Left ventricle myocardium inferior (tissue), 1 donor: ENCODE results near the gene ACSS3. TPM values are rescaled to one million over a fixed set of nuclear protein-coding genes. Genes with fewer than 3 reads are reported as not detected.

ENCODE experiments used
- DNase-seq: peaks from one replicate; pipeline ENCODE4 v3.0.0-alpha.2; 2020
- H3K27ac ChIP-seq: fragments of 200-600 bp; replicated peaks from 2 replicates; pipeline ENCODE4 v1.8.0; 2021
- H3K27me3 ChIP-seq: fragments of 200-600 bp; 2 replicates; pipeline ENCODE4 v1.8.0; 2021; ENCODE audit warnings: low read depth
- H3K36me3 ChIP-seq: fragments of 200-600 bp; 2 replicates; pipeline ENCODE4 v1.8.0; 2021
- H3K4me1 ChIP-seq: fragments of 200-600 bp; 2 replicates; pipeline ENCODE4 v1.8.0; 2021
- H3K4me3 ChIP-seq: fragments of 200-600 bp; 2 replicates; pipeline ENCODE4 v1.8.0; 2021; ENCODE audit warnings: mild to moderate bottlenecking, moderate library complexity
- H3K9me3 ChIP-seq: fragments of 200-600 bp; replicated peaks from 2 replicates; pipeline ENCODE4 v1.8.0; 2021
- intact Hi-C: fragments of 100-400 bp; cut with micrococcal nuclease; formaldehyde crosslinking; loops from one replicate; pipeline ENCODE4 v1.11.0; 2022
- total RNA-seq: library from RNA; stranded (reverse); fragmentation: NEBNext Ultra II Directional; extraction: Animal tissue kit (Norgen Biotek cat#: 25700); gene quantifications from one replicate; pipeline ENCODE4 v1.2.1, GENCODE V29; 2021
- TF ChIP-seq, protein P1 (sequence below): fragments of 200-600 bp; IDR thresholded peaks from 2 replicates; pipeline ENCODE4 v1.8.0; 2021; ENCODE audit warnings: antibody characterized with exemption, mild to moderate bottlenecking, borderline replicate concordance
- donor health status: DM: no; HTN: yes; CAD: no; lungs with severe emphysema.

The ACSS3 gene
- total RNA-seq, 1 donor from 2014 or later = 24.5 TPM

DNA sequence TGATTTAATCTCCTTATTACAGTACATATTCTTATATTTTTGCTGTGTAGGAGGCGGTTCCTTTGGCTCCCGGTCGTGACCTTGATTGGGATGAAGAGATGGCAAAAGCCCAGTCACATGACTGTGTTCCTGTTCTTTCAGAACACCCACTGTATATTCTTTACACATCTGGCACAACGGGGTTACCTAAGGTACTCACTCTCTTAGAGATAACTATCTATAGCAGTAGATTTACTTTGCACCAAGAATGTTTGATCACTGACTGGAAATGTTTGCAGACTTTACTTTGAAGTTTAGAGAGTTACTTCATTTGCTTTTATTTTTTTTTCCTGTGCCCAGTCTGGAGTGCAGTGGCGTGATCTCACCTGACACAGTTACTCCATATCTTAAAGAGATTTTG lies 65.2 kb downstream of the ACSS3 start:
- H3K4me3 ChIP-seq = no peak overlapping the region
- H3K9me3 ChIP-seq = no peaks in the 10 kb centered on the region
- intact Hi-C loops = no loop called here
- DNase-seq = no peak
- no peaks in the 10 kb centered on the region for H3K27me3 ChIP-seq
- TF ChIP-seq, protein P1, sequence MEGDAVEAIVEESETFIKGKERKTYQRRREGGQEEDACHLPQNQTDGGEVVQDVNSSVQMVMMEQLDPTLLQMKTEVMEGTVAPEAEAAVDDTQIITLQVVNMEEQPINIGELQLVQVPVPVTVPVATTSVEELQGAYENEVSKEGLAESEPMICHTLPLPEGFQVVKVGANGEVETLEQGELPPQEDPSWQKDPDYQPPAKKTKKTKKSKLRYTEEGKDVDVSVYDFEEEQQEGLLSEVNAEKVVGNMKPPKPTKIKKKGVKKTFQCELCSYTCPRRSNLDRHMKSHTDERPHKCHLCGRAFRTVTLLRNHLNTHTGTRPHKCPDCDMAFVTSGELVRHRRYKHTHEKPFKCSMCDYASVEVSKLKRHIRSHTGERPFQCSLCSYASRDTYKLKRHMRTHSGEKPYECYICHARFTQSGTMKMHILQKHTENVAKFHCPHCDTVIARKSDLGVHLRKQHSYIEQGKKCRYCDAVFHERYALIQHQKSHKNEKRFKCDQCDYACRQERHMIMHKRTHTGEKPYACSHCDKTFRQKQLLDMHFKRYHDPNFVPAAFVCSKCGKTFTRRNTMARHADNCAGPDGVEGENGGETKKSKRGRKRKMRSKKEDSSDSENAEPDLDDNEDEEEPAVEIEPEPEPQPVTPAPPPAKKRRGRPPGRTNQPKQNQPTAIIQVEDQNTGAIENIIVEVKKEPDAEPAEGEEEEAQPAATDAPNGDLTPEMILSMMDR = no peak
- no peak overlapping the region for H3K27ac ChIP-seq
- H3K36me3 ChIP-seq = peaks cover 16% of the 10 kb centered on the region
- H3K4me1 ChIP-seq = no peaks in the 10 kb centered on the region

DNA sequence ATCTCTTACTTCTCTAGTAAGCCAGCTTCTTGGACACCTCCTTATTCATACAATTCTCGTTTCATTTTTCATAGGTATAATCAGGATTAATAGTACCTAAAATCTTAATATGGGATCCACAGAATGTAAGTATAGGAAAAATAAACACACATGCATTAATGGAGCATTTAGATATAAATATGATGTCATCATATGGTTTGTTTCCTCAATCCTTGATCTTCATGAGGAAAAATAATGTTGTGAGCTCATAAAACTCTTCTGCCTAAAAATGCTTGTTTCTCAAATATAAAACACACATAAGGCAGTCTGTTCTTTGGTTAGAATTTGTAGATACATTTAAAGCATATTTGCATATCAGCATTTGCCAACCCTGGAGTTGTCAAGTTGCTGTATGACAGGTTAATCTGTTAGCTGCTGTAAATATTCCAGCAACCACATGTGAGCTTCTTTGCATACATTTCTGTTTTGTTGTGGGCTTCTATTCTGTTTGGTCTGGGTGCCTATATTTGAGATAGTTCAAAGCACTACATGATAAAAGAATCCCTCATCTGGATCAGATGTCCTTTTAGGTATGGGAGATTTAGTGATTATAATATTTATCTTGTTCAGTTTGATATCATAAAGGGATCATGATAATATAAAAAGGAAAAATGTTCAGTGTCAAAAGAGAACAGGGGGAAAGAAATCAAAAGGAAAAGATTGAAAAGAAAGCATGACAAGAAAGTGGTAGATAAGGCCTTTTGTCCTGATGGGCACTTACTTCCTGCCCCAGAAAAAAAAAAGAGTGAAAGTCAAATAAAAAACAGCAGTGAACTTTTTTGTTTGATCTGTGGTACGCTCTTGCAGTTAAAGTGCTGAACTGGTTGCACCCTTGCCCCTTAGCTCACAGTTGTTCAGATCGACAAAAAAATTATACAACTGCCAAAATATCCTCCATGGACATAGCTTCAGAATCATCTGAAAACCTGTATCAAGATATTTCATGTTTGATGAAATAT lies 68.6 kb downstream of the ACSS3 start:
- DNase-seq = no peak
- Histone ChIP-seq H3K4me1 (no peaks in the 10 kb centered on the region), H3K27ac (no peak overlapping the region), H3K36me3 (peaks cover 16% of the 10 kb centered on the region), H3K4me3 (no peak overlapping the region), H3K27me3 (no peaks in the 10 kb centered on the region), H3K9me3 (no peaks in the 10 kb centered on the region)
- TF ChIP-seq, protein P1 = no peak
- intact Hi-C loops = no loop called here

DNA sequence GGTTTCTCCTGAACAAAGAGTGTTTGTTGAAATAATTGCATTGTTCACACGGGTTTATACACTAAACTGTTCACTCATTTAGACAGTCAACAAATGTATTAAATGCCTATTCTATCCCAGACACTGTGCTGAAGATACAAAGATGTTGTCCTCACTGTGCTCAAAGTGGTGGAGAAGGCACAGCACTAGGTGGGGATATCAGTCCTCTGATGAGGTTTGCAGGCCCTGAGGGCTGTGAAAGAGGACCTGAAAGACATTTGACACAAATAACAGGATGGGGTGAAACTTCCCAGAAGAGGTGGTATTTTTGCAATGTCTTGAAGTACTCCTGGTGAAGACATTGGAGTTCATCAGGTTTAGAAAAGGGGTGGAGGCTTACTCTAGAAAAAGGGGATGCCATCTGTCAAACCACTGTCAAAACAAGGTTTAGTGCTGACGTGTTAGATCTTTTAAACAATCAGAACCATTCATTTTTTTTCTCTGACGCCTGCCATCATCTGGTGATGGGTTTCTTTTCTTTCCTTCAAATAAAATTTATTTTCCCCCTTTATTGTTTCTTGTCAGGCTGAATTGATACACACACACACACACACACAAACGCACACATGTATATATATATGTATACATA lies 69.5 kb downstream of the ACSS3 start:
- TF ChIP-seq, protein P1 = no peak
- intact Hi-C loops = no loop called here
- H3K36me3 ChIP-seq = peaks cover 24% of the 10 kb centered on the region
- H3K4me3 ChIP-seq = no peak overlapping the region
- H3K9me3 ChIP-seq = no peaks in the 10 kb centered on the region
- H3K27me3 ChIP-seq = no peaks in the 10 kb centered on the region
- no peak for DNase-seq
- H3K27ac ChIP-seq = no peak overlapping the region
- no peaks in the 10 kb centered on the region for H3K4me1 ChIP-seq

DNA sequence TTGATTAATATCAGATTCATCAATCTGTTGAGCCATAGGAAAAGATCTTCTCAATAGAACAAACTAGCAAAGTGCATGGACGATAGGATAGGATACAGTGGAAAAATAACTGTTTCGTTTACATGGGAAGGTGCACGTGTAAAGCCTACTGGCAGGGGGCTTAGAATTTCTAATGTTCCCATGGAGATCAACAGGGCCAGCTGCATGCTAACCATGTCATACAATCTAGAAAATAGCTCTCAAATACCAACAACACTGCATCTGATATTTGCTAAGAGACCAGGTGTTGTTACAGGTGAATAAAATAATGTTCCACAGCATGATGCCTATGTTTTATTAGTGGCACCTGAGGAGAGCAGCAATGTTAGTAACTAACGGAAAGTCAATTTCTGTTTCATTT lies 72.5 kb downstream of the ACSS3 start:
- TF ChIP-seq, protein P1 = no peak
- intact Hi-C loops = no loop called here
- H3K9me3 ChIP-seq = no peaks in the 10 kb centered on the region
- no peaks in the 10 kb centered on the region for H3K27me3 ChIP-seq
- H3K4me1 ChIP-seq = no peaks in the 10 kb centered on the region
- H3K27ac ChIP-seq = no peak overlapping the region
- peaks cover 17% of the 10 kb centered on the region for H3K36me3 ChIP-seq
- no peak overlapping the region for H3K4me3 ChIP-seq
- DNase-seq = no peak

DNA sequence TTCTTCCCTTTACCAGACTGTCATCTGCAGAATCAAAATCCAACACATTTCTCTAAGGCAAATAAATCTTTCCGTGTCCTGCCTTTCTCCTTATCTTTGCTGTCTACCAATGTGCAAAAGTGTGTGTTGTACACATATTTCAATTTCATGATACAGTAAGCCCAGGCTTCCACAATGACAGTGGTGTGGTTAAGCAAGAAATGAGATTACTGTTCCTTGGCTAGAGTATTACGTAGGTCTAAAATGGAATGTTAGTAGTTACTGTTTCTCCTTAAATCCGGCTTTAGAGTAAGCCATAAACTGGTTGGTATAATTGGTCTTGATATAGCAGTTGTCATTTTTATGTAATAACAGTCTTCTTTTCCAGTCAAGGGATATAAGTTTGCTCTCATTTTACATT lies 82.0 kb downstream of the ACSS3 start:
- H3K9me3 ChIP-seq = no peaks in the 10 kb centered on the region
- no peak overlapping the region for H3K4me3 ChIP-seq
- DNase-seq = no peak
- intact Hi-C loops = no loop called here
- no peaks in the 10 kb centered on the region for H3K4me1 ChIP-seq
- H3K27me3 ChIP-seq = no peaks in the 10 kb centered on the region
- H3K36me3 ChIP-seq = peaks cover 16% of the 10 kb centered on the region
- no peak overlapping the region for H3K27ac ChIP-seq
- TF ChIP-seq, protein P1 = no peak
